ENCODE data around the gene HM13. TPM values are rescaled to one million over a fixed set of nuclear protein-coding genes. Genes with fewer than 3 reads are reported as not detected.

Gene HM13
- total and polyA plus RNA-seq, 2 of the 13 experiments (the other 11 are each of a cell fraction or from before 2014, with no cell fraction given), result 118 to 243 TPM

DNA sequence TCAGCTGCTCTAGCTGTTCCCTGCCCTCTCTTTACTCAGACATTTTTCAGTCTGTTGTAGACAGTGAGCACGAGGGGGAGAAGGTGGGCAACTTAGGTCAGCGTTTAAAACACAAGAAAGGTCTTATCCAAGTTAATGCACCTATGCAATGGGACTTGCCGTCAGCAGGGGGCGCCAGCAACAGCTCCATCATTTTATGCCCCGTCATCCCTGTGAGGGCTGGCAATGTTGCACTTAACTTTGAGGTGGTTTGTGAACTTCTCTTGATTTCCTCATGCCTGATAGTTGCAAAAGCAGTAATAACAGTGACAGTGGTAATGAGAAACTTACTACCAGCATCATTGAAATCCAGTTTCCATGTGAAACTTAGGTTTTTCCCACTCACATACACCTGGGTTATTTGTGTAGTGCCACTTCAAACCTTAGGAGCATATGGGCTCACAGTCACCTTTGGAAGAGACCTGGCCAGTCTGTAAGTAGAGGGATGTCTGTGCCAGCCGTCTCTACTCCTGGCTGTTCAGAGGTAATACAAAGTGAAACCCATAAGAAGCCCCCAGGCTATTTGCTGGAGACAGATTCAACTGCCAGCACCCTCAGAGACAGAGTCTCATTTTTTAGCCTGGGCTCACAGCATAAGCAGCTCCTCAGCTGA, 46.0 kb downstream of the HM13 start (continued):
- TF ChIP-seq FOXP4 (CRISPR knock-in tag; IDR thresholded peaks at IDR 0.05) (0 out of 2 replicates have a peak, but pooled peaks have one; percentile 10), BCL6 (CRISPR knock-in tag; IDR thresholded peaks at IDR 0.05) (0 out of 2 replicates have a peak, but pooled peaks have one; percentile 15), ZSCAN25 (CRISPR knock-in tag; IDR thresholded peaks at IDR 0.05) (no peak), ERF (CRISPR knock-in tag; IDR thresholded peaks at IDR 0.05) (0 out of 2 replicates have a peak, but pooled peaks have one; percentile 49), NCOA1 (CRISPR knock-in tag; IDR thresholded peaks at IDR 0.05) (peak; percentile 71; the same call in 1 of the 2 replicates), ZNF792 (CRISPR knock-in tag; IDR thresholded peaks at IDR 0.05) (0 out of 2 replicates have a peak, but pooled peaks have one; percentile 60), DBP (CRISPR knock-in tag; IDR thresholded peaks at IDR 0.05; ENCODE audit: not compliant biosample characterization) (no peak), SALL1 (CRISPR knock-in tag; IDR thresholded peaks at IDR 0.05) (peak; percentile 48; the same call in 1 of the 2 replicates), SMC3 (IDR thresholded peaks at IDR 0.05; ENCODE audit: low read length) (peak; percentile 97), GTF3A (CRISPR knock-in tag; conservative IDR thresholded peaks at IDR 0.05) (no peak), ZNF766 (CRISPR knock-in tag; IDR thresholded peaks at IDR 0.05; ENCODE audit: borderline replicate concordance) (no peak), ZNF446 (CRISPR knock-in tag; IDR thresholded peaks at IDR 0.05) (peak; percentile 38; the same call in 1 of the 2 replicates), SRF (IDR thresholded peaks at IDR 0.05; ENCODE audit: low read depth, low read length) (0 out of 2 replicates have a peak, but pooled peaks have one; percentile 30), ZNF414 (CRISPR knock-in tag; IDR thresholded peaks at IDR 0.05) (0 out of 2 replicates have a peak, but pooled peaks have one; percentile 55), KDM2A (CRISPR knock-in tag; IDR thresholded peaks at IDR 0.05; ENCODE audit: borderline replicate concordance, low read depth) (0 out of 2 replicates have a peak, but pooled peaks have one; percentile 42), HNF4G (IDR thresholded peaks at IDR 0.05; ENCODE audit: borderline replicate concordance, low read depth, low read length) (no peak), HNF4G (CRISPR knock-in tag; IDR thresholded peaks at IDR 0.05; ENCODE audit: borderline replicate concordance, low read depth) (no peak), ZNF614 (CRISPR knock-in tag; IDR thresholded peaks at IDR 0.05; ENCODE audit: borderline replicate concordance) (peak; percentile 47; the same call in 1 of the 2 replicates), ZNF503 (CRISPR knock-in tag; IDR thresholded peaks at IDR 0.05) (no peak), ZNF530 (CRISPR knock-in tag; IDR thresholded peaks at IDR 0.05; ENCODE audit: low read depth) (no peak)
- TF ChIP-seq, protein P1, sequence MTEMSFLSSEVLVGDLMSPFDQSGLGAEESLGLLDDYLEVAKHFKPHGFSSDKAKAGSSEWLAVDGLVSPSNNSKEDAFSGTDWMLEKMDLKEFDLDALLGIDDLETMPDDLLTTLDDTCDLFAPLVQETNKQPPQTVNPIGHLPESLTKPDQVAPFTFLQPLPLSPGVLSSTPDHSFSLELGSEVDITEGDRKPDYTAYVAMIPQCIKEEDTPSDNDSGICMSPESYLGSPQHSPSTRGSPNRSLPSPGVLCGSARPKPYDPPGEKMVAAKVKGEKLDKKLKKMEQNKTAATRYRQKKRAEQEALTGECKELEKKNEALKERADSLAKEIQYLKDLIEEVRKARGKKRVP (CRISPR knock-in tag; IDR thresholded peaks at IDR 0.05), result 0 out of 4 replicates have a peak, but pooled peaks of 1 of the 2 experiments have one; percentile 17

Data from HepG2 (cell line).